Posterior cingulate gyrus (tissue), 11 donors: Measurements from ENCODE around the gene ST8SIA1.

Experiments
- DNase-seq, 10 donors: peaks; one replicate each; pipeline versions ENCODE4 v3.0.0 to v3.0.0-alpha.2; 2020 to 2021; ENCODE audit warnings: mixed read lengths in 3 of 10
- intact Hi-C: fragments of 100-400 bp; cut with DNase I; formaldehyde crosslinking; loops from one replicate; pipeline ENCODE4 v1.15.1; 2023

Gene ST8SIA1

DNA sequence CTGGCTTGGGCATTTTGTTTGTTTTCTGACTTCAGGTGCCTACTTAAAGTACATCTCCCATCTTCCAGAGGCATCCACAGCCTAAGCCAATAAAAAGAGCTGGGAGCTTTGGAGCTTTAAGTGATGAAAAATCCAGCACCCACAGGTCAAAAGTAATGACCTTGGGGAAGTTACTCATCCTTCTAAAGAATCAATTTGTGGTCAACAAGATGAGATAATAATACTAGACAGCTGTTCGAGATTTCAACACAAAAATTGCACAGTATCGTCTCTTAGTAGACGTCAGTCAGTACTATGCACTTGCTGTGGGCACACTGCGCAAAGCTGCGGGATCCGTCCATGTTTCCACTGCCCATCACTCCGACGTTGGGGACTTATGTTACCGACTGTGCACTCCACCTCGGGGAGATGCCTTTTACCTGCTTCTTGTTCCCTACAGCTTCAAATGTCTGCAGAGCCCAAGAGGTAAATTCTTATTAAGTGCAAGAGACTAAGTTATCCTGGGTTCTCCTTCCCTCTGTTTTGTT is 1.3 kb downstream of the ST8SIA1 start:
- peak in 3 of 10 donors; percentile 24 to 86 (median 72) for DNase-seq
- intact Hi-C loops = loop anchor here (10.0 kb wide), 2 partner anchors 112 to 292 kb away; partner anchors contain the start of gene ETNK1

DNA sequence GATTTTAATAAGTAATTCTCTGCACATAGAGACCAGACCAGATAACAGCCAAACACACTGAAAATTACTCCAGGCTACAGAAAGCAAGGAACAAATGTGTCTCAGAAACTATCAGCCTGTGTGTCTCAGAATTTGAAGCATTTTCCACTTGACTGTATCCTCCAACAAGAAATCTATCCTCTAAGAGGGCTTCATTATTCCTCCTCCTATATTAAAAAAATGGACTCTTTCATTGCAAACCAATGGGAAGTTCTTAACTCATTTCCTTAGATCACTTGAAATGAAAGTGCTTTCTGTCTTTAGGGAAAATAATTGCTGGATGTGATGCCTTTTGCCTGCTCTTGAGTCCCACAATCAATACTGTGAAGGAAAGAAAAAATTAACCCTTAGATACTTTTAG is 2.3 kb downstream of the ST8SIA1 start:
- no peak for DNase-seq
- intact Hi-C loops = loop anchor here (10.0 kb wide), 2 partner anchors 113 to 293 kb away; partner anchors contain the start of gene ETNK1

DNA sequence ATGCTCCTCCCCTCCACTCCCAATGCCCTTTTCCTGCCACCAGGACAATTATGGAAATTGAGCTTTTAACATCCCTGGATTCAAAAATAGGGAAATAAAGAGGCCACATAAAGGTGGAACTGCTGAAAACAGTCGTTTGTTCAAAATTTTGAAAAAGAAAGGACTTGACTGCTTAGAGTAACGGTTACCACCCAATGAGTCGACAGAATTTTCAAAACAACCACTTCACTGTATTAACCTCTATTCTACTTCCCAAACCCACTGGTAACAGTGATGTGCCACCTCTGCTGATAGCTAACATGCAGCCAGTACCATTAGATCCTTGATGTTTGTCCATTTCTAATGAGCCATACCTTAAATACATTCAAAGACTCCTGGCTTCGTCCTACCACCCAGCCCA is 4.9 kb downstream of the ST8SIA1 start:
- intact Hi-C loops = loop anchor here (10.0 kb wide), 2 partner anchors 115 to 295 kb away; partner anchors contain the start of gene ETNK1
- no peak for DNase-seq

DNA sequence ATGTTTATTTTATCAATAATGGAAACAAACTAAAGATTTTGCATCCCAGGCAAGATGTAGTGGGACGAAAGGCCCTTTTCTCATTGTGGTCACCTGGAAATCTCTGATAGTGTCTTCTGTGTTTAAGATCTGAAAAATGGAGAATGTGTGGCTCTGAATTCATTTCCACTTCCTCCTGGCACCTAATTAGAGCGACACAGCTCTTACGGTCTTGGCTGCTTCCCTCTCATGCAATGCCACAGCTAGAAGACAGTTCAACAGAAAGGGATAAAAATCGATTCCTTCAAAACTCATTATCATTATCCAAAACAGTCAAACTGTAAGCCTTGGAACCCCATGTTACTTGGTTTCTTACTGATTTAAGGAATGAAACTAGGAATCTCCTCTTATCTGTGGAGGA is 9.3 kb downstream of the ST8SIA1 start:
- no peak for DNase-seq
- intact Hi-C loops = no loop called here

DNA sequence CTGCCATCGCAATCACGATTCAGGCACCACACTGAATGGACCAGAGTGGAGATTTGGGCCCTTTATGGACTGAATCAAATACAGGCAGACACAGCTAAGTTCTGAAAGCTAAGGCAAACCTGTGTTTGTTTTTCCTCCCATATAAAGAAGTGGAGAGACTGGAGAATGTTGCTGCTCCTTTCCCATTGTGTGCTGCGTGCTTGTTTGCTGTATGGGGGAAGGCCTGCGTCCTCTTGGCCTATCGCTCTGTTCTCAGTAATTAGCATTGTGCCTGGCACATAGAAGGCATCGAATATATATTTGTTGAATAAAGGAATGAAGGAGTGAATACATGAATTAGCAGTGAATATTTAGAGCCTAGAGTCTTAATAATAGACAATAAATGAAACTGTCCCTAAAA is 12.4 kb downstream of the ST8SIA1 start:
- intact Hi-C loops = no loop called here
- DNase-seq = no peak

DNA sequence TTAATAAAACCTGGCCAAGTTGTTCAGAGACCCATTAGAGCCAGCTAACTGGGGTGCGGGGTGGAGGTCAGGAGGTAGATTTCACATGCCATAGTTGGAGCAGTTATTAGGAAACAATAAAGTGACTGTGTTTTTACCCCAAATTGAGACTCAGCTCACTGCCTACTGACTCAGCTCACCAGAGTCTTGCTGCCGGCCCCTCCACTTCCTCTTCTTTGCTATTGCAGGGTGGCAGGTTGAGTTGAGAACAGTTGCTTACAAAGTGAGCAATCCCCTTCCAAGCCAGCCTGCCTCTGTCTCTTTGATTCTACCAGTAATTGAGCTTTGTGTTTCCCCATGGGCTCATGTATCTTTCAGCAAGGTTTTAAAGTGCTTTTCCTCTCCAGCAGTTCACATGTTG is 12.9 kb downstream of the ST8SIA1 start:
- intact Hi-C loops = no loop called here
- DNase-seq = peak in 1 of 10 donors; percentile 76

DNA sequence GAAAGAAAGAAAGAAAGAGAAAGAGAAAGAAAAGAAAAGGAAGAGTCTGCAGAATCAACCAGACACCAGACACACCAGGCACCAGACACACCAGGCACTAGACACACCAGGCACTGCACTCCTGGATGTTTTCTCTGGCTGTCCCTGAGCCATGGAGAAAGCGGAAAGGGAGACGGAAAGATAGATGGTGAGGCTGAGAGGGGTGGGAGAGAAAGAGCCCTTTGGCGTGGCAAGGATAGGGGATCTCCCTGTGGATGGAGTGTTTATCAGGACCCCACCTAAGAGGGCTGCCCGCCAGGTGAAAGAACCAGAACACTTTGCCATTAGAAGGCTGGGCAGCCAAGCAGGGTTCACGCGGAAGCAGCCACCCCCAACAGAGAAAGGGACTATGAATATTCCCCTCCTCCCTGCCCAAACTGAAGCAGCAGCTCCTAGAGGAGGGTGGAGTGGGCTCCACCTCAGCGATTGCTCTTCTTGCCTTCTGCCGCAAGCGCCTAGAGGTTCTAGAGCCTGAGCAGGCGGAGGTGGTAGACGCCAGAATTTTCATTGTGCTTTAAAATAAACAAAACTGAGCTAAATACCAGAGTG is 13.4 kb downstream of the ST8SIA1 start:
- intact Hi-C loops = no loop called here
- peak in 1 of 10 donors; percentile 59 for DNase-seq

DNA sequence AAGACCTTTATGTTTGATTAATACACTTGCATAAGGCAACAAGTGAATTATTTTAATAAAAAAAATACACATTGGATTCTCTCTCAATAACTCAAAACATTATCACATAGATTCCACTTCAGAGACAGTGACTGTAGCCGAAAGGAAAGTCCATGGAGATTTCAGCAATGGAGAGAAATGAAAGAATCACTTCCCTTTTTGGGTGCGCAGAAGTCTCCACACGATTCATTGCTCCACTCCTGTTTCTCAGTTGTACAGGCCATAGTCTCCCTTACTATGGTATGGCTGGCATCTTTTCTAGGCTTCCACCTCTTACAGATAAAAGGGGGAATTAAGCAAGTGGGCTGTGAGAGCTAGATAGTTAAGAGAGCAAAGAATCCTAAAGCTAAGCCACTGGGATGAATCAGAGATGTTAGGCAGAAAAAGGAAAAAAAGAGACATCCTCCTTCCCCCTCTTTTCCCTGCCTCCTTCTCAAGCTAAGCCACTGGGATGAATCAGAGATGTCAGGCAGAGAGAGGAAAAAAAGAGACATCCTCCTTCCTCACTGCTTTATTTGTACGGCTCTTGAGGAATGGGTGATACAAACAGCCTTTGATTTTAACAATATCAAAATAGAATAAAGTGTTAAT is 16.3 kb downstream of the ST8SIA1 start:
- no peak for DNase-seq
- intact Hi-C loops = no loop called here

DNA sequence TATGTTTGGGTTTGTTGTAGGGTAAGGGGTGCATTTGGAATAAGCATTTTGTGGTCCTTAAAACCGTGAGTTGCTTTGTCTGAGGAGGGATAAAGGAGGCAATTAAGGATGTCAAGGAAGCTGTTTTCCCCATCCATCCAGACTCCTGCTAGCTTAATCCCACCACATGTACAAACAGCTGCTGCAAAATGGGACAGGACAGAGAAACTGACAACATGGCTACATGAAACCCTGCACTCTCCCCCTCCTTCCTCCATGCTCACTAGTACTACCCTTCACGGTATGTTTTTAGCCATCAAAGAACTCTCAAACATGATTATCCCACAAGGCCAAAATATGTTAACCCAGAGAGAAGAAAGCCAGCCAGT is 20.6 kb downstream of the ST8SIA1 start:
- DNase-seq = no peak
- intact Hi-C loops = no loop called here

DNA sequence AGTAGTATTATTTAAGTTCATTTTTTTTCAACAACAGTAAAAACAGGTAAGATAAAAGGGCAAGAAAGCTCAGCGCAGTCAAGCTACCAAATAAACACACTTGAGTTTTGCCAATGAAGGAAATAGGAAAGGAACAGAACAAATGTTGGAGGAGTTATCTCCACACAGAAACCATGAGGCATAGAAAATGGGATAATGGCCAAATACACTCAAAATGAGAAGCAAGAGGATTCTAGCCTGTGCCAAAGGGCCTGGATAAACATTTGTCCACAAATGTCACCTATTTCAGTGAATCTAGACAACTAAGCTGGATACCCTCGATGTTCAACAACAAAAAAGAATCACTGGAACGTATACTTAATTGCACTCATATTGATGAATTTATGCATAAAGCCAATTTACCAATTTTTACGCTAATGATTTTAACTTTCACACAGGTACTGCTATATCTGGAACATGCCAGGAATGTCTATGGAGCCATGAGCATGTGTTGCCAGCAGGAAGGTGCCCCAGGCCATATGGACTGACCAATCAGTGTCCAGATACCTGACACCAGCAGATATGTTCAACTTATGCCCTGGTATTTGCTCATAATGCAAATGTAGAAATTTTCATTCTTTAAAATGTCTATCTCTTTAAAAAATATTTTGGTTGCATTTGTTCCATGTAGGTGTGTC is 21.1 kb downstream of the ST8SIA1 start:
- DNase-seq = no peak
- intact Hi-C loops = no loop called here

DNA sequence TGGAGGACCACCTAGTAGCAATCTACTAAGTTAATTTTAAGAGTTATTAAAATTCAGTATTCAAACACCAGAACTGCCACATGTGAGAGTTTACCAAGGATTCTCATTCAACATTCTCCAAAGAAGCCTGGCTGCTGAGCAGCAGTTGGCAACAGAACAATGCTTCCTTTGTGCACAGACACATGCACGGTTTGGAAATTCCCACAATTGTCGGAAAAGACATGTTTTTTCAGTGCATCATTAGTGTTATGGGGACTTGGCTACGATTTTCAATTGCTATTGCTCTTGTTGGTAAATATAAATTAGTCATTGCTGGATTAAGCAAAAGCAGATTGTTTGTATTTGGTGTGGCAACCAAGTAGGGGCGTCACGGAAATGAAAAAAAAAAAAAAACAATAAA is 22.2 kb downstream of the ST8SIA1 start:
- DNase-seq = peak in 8 of 10 donors; percentile 20 to 90 (median 58)
- intact Hi-C loops = no loop called here

DNA sequence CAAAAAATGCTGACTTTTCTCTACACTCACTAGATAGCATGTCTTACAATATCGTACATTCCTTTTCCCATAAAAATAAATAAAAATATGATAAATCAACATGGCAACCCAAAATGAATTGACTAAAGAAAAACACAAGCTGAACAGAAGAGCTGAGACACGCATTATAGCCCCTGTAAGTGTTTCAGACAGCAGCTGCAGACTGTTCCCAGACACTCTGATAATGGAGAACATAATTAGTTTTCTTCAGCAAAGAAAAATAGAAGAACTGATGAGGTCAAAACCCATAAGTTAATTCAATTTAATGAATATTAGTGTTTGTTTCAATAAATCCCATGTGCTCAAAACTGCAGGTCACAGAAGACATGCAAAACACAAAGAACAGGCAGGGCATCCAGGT is 23.8 kb downstream of the ST8SIA1 start:
- intact Hi-C loops = no loop called here
- DNase-seq = no peak

DNA sequence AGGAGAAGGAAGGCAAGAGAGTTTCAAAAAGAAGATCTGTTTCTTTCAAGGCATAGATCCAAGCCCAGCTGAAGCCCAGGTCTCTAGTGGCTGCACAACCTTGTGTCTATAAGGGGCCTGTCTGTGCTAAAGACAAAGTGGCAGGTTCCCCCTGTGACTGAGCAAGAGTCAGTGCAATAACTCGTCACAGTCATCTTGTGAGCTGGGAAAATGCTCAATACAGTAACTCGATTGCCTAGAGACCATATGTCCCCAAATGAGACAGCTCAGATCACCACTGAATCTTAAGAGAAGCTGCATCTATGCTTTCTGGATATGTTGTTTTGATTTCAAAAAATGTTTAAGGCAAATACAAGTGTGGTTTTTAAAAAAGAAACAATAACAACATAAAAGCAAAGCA is 24.2 kb downstream of the ST8SIA1 start:
- DNase-seq = no peak
- intact Hi-C loops = no loop called here

DNA sequence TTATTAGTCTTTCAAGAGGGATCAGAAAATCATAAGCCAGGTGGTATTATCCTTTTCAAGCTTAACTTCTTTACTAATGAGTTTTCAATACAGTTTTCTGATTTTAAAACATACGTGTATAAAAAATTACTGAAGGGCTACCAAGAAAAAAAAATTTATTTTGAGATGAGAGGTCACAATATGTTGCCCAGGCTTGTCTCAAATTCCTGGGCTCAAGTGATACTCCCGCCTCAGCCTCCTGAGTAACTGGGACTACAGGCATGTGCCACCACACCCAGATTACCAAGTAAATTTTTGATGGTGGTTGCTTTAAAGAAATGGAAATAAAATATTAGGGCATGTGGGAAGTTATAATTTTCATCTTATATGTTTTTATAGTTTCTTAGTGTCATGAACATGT is 26.7 kb downstream of the ST8SIA1 start:
- no peak for DNase-seq
- intact Hi-C loops = no loop called here

DNA sequence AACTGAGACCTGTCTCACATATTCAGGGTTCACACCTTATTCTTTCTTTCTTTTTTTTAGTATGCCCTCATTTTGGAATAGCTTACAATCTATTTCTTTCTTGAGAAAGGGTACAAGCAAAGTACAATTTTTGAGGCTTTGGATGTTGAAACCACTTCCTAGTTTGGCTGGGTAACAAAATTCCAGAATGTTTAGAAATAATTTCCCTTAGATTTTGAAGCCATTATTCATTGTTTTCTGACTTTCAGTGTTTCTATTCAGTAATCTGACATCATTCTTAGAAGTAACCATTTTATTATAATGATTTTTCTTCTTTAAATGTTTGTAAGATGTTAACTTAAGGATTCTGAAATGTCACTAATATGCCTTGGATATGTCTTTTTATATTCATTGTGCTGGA is 28.2 kb downstream of the ST8SIA1 start:
- intact Hi-C loops = no loop called here
- DNase-seq = no peak

DNA sequence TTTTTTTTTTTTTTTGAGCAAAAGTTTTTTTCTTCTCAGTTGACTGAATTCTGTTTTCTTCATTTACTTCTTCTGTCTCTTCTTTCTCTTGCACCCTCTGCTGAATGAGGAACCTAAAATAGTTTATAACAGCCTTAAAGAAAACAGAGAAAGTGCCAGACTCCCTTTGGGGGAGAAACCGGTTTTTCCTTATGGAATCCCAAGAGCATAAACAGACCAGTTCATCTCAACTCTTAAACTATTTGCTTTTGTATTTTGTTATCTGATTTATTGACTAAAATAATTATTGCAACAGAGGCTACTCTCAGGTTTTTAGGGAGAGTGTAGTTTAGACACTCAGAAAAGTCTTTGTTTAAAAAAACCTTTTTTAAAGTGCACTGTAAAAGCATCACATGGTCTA is 30.2 kb downstream of the ST8SIA1 start:
- intact Hi-C loops = no loop called here
- no peak for DNase-seq

DNA sequence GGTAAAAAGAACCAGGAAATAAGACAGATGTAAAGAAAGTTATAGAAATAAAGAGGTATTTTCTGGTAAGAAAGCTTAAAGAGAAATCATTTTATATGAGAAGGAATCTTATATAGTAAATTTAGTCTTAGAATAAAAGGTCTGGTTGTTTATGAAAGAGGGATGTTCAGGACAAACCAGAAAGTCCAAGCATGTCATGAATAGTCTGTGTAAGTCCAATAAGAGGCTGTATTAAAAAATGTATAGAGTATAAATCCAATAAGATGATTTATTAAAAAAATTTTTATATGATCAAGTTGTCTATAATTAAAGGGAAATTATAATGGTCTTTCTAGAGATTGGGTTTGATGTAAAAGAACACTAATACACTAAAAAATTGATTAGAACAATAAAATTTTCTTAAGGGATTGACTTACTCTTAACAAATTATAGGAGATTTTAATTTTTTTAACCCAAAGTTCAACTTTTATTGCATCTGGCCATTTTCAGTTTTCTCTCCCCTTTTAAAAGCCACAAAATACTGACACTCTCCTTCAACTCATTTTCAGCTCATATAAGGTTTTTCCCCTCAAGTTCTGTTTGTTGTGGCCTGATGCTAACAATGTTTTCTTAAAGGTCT is 35.1 kb downstream of the ST8SIA1 start:
- intact Hi-C loops = no loop called here
- DNase-seq = no peak

DNA sequence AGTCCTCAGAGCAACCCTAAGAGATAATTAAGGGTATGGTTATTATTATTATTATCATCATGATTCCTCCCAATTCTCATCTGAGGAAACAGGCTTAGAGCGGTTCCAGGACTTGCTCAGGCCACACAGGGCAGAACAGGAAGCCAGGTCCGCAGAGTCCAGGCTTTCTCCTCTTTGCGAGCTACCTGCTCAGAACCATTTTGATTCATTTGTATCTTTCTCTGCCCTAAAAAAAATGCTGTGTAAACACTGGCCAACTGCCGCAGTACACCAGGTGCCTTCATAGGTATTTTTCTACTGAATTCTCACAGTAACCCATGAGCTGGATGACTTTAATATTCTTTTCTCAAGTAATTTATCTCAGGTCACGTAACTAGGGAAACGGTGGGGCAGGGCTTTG is 45.3 kb downstream of the ST8SIA1 start:
- DNase-seq = no peak
- intact Hi-C loops = loop anchor here (5.0 kb wide), 1 partner anchor 37 kb away; no protein-coding TSS in a partner anchor

DNA sequence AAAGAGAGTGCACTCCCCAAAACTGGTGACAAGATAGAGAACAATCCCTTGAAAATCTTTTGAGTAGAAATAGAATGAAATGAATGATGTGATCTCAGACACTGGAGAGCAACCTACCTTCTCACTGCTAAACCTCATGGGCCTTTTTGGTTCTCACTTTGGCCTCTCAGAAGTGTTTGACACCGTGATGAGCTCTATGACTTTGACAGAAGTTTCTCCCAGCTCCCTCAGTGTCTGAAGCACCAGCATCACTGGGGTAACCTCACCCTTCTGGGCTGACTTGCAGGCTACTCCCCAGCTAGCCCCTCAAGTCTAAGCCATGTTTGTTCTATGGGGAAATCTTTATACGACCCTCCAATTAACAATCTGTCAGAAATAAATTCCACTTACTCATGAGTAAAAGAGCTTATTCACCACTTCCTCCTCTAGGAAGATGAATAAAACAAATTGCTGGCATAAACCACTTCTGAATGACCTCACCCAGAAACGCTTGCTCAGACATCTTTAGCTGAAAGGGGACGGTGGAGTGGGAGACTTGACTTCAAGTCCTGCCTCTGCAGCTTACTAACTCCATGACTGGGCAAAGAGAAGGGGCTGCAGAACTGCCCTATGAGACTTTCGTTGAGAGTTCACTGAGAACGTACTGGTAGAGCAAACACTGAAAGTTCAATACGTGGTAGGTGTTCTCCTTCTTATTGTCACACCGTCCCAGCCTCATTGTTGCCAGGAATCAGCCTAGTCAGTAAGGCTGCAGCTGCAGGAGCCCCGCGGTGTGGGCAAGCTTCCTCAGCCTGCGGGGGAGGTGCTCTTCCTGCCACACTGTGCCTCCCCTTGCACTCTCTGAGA is 46.5 kb downstream of the ST8SIA1 start:
- DNase-seq = no peak
- intact Hi-C loops = loop anchor here (5.0 kb wide), 1 partner anchor 36 kb away; no protein-coding TSS in a partner anchor

DNA sequence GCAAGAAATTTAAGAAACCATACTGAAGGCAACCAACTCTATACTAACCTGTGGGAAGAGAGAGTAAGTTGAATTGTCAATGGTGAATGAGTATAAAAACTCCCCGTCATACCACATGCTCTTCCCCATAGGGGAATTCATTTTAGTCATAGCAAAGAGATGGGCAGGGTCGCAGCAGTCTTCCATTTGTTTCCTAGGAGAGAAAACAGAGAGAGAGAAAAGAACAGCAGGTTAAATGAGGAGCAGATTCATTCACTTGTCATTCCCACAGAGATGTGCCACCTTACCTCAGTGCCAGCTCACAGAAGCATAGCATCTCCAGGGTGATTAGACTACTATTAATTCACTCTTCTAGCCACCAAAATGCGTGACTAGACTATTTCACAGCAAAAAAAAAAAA is 47.4 kb downstream of the ST8SIA1 start:
- intact Hi-C loops = loop anchor here (5.0 kb wide), 1 partner anchor 35 kb away; no protein-coding TSS in a partner anchor
- DNase-seq = no peak
